ENCODE results near the gene ZBTB7B. TPM values are rescaled to one million over a fixed set of nuclear protein-coding genes. Genes with fewer than 3 reads are reported as not detected.

Gene ZBTB7B
- total and polyA plus RNA-seq, 9 of the 15 experiments (the other 6 are each of a cell fraction or from before 2014, with no cell fraction given), result 0.04 to 46.5 (median 15.2) TPM

DNA sequence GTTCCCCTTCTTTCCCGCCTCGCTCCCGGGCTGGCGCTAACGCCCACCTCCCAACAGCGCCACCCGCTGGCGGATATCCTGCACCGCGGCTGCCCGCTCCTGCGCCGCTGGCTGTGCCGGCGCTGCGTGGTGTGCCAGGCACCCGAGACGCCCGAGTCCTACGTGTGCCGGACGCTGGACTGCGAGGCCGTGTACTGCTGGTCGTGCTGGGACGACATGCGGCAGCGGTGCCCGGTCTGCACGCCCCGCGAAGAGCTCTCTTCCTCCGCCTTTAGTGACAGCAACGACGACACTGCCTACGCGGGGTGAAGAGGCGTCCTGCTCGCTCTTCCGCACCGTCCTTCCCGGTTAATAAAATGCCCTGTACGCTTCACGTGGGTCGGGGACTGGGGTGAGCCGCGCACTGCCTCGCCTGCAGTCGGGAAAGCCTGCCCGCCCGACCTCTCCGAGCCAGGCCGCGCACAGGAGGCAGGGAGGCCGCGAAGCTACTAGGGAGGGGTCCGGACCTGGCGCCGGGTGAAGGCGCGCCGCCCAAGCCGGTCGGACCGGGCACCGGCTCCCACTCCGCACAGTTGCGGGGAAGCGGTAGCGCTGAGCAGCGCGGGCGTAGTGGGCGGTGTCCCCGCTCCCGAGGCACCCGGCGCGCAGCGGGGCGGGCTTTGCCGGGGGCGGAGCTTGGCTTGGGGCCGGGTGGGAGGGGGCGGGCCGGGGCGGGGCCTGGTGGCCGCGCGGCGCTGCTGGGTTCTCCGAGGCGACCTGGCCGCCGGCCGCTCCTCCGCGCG lies 48.1 kb downstream of the ZBTB7B start, which contains the start of gene ADAM15 (continued):
- TF ChIP-seq CEBPG (CRISPR knock-in tag; IDR thresholded peaks at IDR 0.05) (no peak), CEBPG (tag; conservative IDR thresholded peaks at IDR 0.05 in 1 of 2, IDR thresholded peaks at IDR 0.05 in 1 of 2) (no peak), THRB (CRISPR knock-in tag; conservative IDR thresholded peaks at IDR 0.05) (no peak), TCF7L2 (IDR thresholded peaks at IDR 0.05; ENCODE audit: low read depth, low read length) (no peak), TSC22D4 (tag; IDR thresholded peaks at IDR 0.05) (no peak), PCBP1 (IDR thresholded peaks at IDR 0.05; ENCODE audit: low read depth, low read length, poor library complexity, severe bottlenecking) (no peak), HDAC1 (IDR thresholded peaks at IDR 0.05) (peak in 1 of 2 experiments; percentile 73; a peak in 2 of 4 replicates), ZSCAN32 (CRISPR knock-in tag; IDR thresholded peaks at IDR 0.05) (no peak), THRAP3 (IDR thresholded peaks at IDR 0.05; ENCODE audit: borderline replicate concordance) (no peak), BCOR (IDR thresholded peaks at IDR 0.05) (peak; percentile 61; the same call in 1 of the 2 replicates), TRIM28 (IDR thresholded peaks at IDR 0.05) (no peak), HLTF (IDR thresholded peaks at IDR 0.05) (no peak), RB1 (IDR thresholded peaks at IDR 0.05; ENCODE audit: low read depth) (peak; percentile 99)
- TF ChIP-seq, protein P1, sequence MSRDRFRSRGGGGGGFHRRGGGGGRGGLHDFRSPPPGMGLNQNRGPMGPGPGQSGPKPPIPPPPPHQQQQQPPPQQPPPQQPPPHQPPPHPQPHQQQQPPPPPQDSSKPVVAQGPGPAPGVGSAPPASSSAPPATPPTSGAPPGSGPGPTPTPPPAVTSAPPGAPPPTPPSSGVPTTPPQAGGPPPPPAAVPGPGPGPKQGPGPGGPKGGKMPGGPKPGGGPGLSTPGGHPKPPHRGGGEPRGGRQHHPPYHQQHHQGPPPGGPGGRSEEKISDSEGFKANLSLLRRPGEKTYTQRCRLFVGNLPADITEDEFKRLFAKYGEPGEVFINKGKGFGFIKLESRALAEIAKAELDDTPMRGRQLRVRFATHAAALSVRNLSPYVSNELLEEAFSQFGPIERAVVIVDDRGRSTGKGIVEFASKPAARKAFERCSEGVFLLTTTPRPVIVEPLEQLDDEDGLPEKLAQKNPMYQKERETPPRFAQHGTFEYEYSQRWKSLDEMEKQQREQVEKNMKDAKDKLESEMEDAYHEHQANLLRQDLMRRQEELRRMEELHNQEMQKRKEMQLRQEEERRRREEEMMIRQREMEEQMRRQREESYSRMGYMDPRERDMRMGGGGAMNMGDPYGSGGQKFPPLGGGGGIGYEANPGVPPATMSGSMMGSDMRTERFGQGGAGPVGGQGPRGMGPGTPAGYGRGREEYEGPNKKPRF (IDR thresholded peaks at IDR 0.05; ENCODE audit: low read depth, low read length), result no peak
- TF ChIP-seq, protein P2, sequence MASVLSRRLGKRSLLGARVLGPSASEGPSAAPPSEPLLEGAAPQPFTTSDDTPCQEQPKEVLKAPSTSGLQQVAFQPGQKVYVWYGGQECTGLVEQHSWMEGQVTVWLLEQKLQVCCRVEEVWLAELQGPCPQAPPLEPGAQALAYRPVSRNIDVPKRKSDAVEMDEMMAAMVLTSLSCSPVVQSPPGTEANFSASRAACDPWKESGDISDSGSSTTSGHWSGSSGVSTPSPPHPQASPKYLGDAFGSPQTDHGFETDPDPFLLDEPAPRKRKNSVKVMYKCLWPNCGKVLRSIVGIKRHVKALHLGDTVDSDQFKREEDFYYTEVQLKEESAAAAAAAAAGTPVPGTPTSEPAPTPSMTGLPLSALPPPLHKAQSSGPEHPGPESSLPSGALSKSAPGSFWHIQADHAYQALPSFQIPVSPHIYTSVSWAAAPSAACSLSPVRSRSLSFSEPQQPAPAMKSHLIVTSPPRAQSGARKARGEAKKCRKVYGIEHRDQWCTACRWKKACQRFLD (CRISPR knock-in tag; IDR thresholded peaks at IDR 0.05), result no peak; the same call in 1 of the 2 replicates

Data from K562 (cell line).